ENCODE data around the gene ATP5IF1. TPM values are rescaled to one million over a fixed set of nuclear protein-coding genes. Genes with fewer than 3 reads are reported as not detected.

Gene ATP5IF1
- total RNA-seq, 1 donor = 51.8 TPM

DNA sequence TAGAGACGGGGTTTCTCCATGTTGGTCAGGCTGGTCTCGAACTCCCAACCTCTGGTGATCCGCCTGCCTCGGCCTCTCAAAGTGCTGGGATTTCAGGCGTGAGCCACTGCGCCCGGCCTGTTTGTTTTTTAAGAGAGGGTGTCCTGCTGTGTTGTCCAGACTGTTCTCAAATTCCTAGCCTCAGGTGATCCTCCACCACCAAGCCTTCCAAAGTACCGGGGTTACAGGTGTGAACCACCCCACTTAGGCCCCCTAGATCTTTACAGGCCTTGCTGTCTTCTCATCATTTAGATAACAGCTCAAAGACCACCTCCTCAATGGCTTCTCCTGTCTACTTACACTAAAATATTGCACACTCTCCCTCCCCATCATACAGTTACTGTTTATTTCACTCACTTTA lies 29.7 kb downstream of the ATP5IF1 start:
- Histone ChIP-seq H3K4me2 (ENCODE audit: insufficient read depth, low read length) (no peak overlapping the region), H3K4me3 (ENCODE audit: insufficient read depth, low read length) (no peak overlapping the region), H3K9me3 (ENCODE audit: low read depth, low read length) (no peaks in the 10 kb centered on the region), H3K4me1 (ENCODE audit: insufficient read depth, low read length) (peaks cover 15% of the 10 kb centered on the region), H4K20me1 (ENCODE audit: insufficient read depth, low read length) (peaks cover 77% of the 10 kb centered on the region), H3K79me2 (ENCODE audit: insufficient read depth, low read length) (peaks cover 96% of the 10 kb centered on the region), H3K27me3 (ENCODE audit: insufficient read depth, low read length) (no peaks in the 10 kb centered on the region), H3K27ac (ENCODE audit: low read depth, low read length) (no peak overlapping the region), H3K36me3 (ENCODE audit: insufficient read depth, low read length) (no peaks in the 10 kb centered on the region), H2AFZ (ENCODE audit: low read length) (no peak overlapping the region)
- TF ChIP-seq, protein P1, sequence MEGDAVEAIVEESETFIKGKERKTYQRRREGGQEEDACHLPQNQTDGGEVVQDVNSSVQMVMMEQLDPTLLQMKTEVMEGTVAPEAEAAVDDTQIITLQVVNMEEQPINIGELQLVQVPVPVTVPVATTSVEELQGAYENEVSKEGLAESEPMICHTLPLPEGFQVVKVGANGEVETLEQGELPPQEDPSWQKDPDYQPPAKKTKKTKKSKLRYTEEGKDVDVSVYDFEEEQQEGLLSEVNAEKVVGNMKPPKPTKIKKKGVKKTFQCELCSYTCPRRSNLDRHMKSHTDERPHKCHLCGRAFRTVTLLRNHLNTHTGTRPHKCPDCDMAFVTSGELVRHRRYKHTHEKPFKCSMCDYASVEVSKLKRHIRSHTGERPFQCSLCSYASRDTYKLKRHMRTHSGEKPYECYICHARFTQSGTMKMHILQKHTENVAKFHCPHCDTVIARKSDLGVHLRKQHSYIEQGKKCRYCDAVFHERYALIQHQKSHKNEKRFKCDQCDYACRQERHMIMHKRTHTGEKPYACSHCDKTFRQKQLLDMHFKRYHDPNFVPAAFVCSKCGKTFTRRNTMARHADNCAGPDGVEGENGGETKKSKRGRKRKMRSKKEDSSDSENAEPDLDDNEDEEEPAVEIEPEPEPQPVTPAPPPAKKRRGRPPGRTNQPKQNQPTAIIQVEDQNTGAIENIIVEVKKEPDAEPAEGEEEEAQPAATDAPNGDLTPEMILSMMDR (IDR thresholded peaks at IDR 0.05; ENCODE audit: extremely low read depth, low read depth, low read length) = no peak
- no peak for DNase-seq (ENCODE audit: insufficient read length, low spot score, missing footprints)

GRCh38 chr1:28266920-28267322 lies 31.0 kb downstream of the ATP5IF1 start:
- TF ChIP-seq, protein P1 (IDR thresholded peaks at IDR 0.05; ENCODE audit: extremely low read depth, low read depth, low read length) = no peak
- peaks cover 69% of the 10 kb centered on the region for H4K20me1 ChIP-seq (ENCODE audit: insufficient read depth, low read length)

DNA sequence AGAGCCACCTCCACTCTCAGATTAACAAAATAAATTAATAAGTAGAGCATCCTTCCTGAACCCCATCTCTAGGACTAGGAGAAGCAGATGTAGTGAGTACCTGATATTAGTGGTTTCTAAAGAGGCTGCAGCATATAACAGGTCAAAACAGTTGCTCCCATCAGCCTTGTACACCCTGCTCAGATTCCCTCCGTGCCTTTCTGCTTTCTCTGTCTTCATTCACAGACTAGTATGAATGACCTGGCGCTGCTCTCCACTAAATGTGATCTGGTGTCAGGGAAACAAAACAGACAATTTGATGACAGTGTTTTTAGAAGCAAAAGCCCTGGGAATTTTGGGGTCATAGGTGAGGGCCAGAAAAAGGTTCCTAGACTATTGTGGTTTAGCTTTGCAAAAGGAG lies 31.7 kb downstream of the ATP5IF1 start:
- TF ChIP-seq, protein P1 (IDR thresholded peaks at IDR 0.05; ENCODE audit: extremely low read depth, low read depth, low read length) = no peak
- H2AFZ ChIP-seq (ENCODE audit: low read length) = no peak overlapping the region
- peaks cover 18% of the 10 kb centered on the region for H3K36me3 ChIP-seq (ENCODE audit: insufficient read depth, low read length)
- no peak overlapping the region for H3K27ac ChIP-seq (ENCODE audit: low read depth, low read length)
- no peak overlapping the region for H3K4me2 ChIP-seq (ENCODE audit: insufficient read depth, low read length)
- peaks cover 96% of the 10 kb centered on the region for H3K79me2 ChIP-seq (ENCODE audit: insufficient read depth, low read length)
- no peaks in the 10 kb centered on the region for H3K4me1 ChIP-seq (ENCODE audit: insufficient read depth, low read length)
- no peak overlapping the region for H3K4me3 ChIP-seq (ENCODE audit: insufficient read depth, low read length)
- DNase-seq (ENCODE audit: insufficient read length, low spot score, missing footprints) = no peak
- H3K9me3 ChIP-seq (ENCODE audit: low read depth, low read length) = no peaks in the 10 kb centered on the region
- H4K20me1 ChIP-seq (ENCODE audit: insufficient read depth, low read length) = peaks cover 68% of the 10 kb centered on the region
- no peaks in the 10 kb centered on the region for H3K27me3 ChIP-seq (ENCODE audit: insufficient read depth, low read length)

More at GRCh38 chr1:28266920-28267322, 31.0 kb downstream of the ATP5IF1 start:
- Histone ChIP-seq H3K27me3 (ENCODE audit: insufficient read depth, low read length) (no peaks in the 10 kb centered on the region), H3K4me3 (ENCODE audit: insufficient read depth, low read length) (no peak overlapping the region), H3K27ac (ENCODE audit: low read depth, low read length) (no peak overlapping the region), H3K79me2 (ENCODE audit: insufficient read depth, low read length) (peaks cover 96% of the 10 kb centered on the region), H3K4me2 (ENCODE audit: insufficient read depth, low read length) (no peak overlapping the region), H3K9me3 (ENCODE audit: low read depth, low read length) (no peaks in the 10 kb centered on the region), H2AFZ (ENCODE audit: low read length) (no peak overlapping the region), H3K4me1 (ENCODE audit: insufficient read depth, low read length) (peaks cover 2% of the 10 kb centered on the region), H3K36me3 (ENCODE audit: insufficient read depth, low read length) (peaks cover 11% of the 10 kb centered on the region)
- DNase-seq (ENCODE audit: insufficient read length, low spot score, missing footprints) = no peak

GRCh38 chr1:28269529-28269928 lies 33.6 kb downstream of the ATP5IF1 start:
- TF ChIP-seq, protein P1 (IDR thresholded peaks at IDR 0.05; ENCODE audit: extremely low read depth, low read depth, low read length) = no peak
- H3K79me2 ChIP-seq (ENCODE audit: insufficient read depth, low read length) = peaks cover 92% of the 10 kb centered on the region
- no peak overlapping the region for H3K4me3 ChIP-seq (ENCODE audit: insufficient read depth, low read length)
- H3K36me3 ChIP-seq (ENCODE audit: insufficient read depth, low read length) = peaks cover 36% of the 10 kb centered on the region
- no peak overlapping the region for H2AFZ ChIP-seq (ENCODE audit: low read length)
- peaks cover 59% of the 10 kb centered on the region for H4K20me1 ChIP-seq (ENCODE audit: insufficient read depth, low read length)
- H3K27ac ChIP-seq (ENCODE audit: low read depth, low read length) = no peak overlapping the region
- H3K4me1 ChIP-seq (ENCODE audit: insufficient read depth, low read length) = no peaks in the 10 kb centered on the region
- no peaks in the 10 kb centered on the region for H3K27me3 ChIP-seq (ENCODE audit: insufficient read depth, low read length)
- no peak for DNase-seq (ENCODE audit: insufficient read length, low spot score, missing footprints)
- no peaks in the 10 kb centered on the region for H3K9me3 ChIP-seq (ENCODE audit: low read depth, low read length)
- H3K4me2 ChIP-seq (ENCODE audit: insufficient read depth, low read length) = no peak overlapping the region

Measured in osteoblast (primary cell).